Astrocyte (in vitro differentiated cells and primary cell): Measurements from ENCODE around the gene ATP2C2. TPM values are rescaled to one million over a fixed set of nuclear protein-coding genes. Genes with fewer than 3 reads are reported as not detected.

ENCODE experiments used
- DNase-seq: peaks from one replicate; pipeline ENCODE4 v3.0.0-alpha.2; 2010; ENCODE audit warnings: low read depth
- FAIRE-seq: peaks from 2 replicates; lab custom pipeline; 2011; peaks lifted over from hg19 to GRCh38; lab: Jason Lieb, UNC
- H2AFZ ChIP-seq: 2 replicates; pipeline ENCODE4 v1.6.0; 2012; ENCODE audit warnings: low read depth, low read length, inconsistent platforms
- H3K27ac ChIP-seq: 2 replicates; pipeline ENCODE4 v1.5.1; 2011; ENCODE audit warnings: low read depth, low read length, inconsistent platforms
- H3K27me3 ChIP-seq: 2 replicates; pipeline ENCODE4 v1.6.0; 2011; ENCODE audit warnings: low read length, inconsistent platforms; ENCODE audit not compliant: insufficient read depth
- H3K36me3 ChIP-seq: 2 replicates; pipeline ENCODE4 v1.5.1; 2011; ENCODE audit warnings: low read length, inconsistent platforms; ENCODE audit not compliant: insufficient read depth
- H3K4me1 ChIP-seq: 2 replicates; pipeline ENCODE4 v1.5.1; 2011; ENCODE audit warnings: low read length, inconsistent platforms; ENCODE audit not compliant: insufficient read depth
- H3K4me2 ChIP-seq: 2 replicates; pipeline ENCODE4 v1.6.0; 2012; ENCODE audit warnings: low read length, inconsistent platforms
- H3K4me3 ChIP-seq: 2 replicates; pipeline ENCODE4 v1.5.1; 2011; ENCODE audit warnings: low read depth, mild to moderate bottlenecking, low read length, inconsistent platforms; ENCODE audit not compliant: insufficient read depth
- H3K79me2 ChIP-seq: 2 replicates; pipeline ENCODE4 v1.6.0; 2012; ENCODE audit warnings: mild to moderate bottlenecking, low read length, inconsistent platforms; ENCODE audit not compliant: insufficient read depth
- H3K9ac ChIP-seq: 2 replicates; pipeline ENCODE4 v1.6.0; 2012; ENCODE audit warnings: mild to moderate bottlenecking, low read length, inconsistent platforms
- H3K9me3 ChIP-seq: 2 replicates; pipeline ENCODE4 v1.5.1; 2012; ENCODE audit warnings: low read depth, mild to moderate bottlenecking, low read length, inconsistent platforms; ENCODE audit not compliant: insufficient read depth
- H4K20me1 ChIP-seq: 2 replicates; pipeline ENCODE4 v1.6.0; 2012; ENCODE audit warnings: low read length, inconsistent platforms; ENCODE audit not compliant: insufficient read depth
- H3K27ac Mint-ChIP-seq: one replicate; pipeline ENCODE4 v1.8.0; 2021; ENCODE audit warnings: mild to moderate bottlenecking, mixed read lengths; ENCODE audit not compliant: unreplicated experiment
- H3K27me3 Mint-ChIP-seq: one replicate; pipeline ENCODE4 v1.8.0; 2021; ENCODE audit warnings: low read depth, mixed read lengths; ENCODE audit not compliant: unreplicated experiment
- H3K36me3 Mint-ChIP-seq: one replicate; pipeline ENCODE4 v1.8.0; 2021; ENCODE audit warnings: low read depth, mixed read lengths; ENCODE audit not compliant: unreplicated experiment
- H3K4me1 Mint-ChIP-seq: one replicate; pipeline ENCODE4 v1.8.0; 2021; ENCODE audit warnings: low read depth, mixed read lengths; ENCODE audit not compliant: unreplicated experiment
- H3K4me3 Mint-ChIP-seq: one replicate; pipeline ENCODE4 v1.8.0; 2021; ENCODE audit warnings: mild to moderate bottlenecking, moderate library complexity, mixed read lengths; ENCODE audit not compliant: unreplicated experiment
- H3K9me3 Mint-ChIP-seq: one replicate; pipeline ENCODE4 v1.8.0; 2021; ENCODE audit warnings: mild to moderate bottlenecking, mixed read lengths; ENCODE audit not compliant: unreplicated experiment
- CTCF ChIP-seq: IDR thresholded peaks from 2 replicates; pipeline ENCODE4 v1.5.1; 2011; ENCODE audit warnings: low read depth, mild to moderate bottlenecking, inconsistent platforms, low read length, moderate library complexity; ENCODE audit not compliant: insufficient read depth
- EZH2 ChIP-seq: IDR thresholded peaks from 2 replicates; pipeline ENCODE4 v1.6.1; 2012; ENCODE audit warnings: mild to moderate bottlenecking, low read length, inconsistent platforms; ENCODE audit not compliant: insufficient read depth
- total RNA-seq: library from RNA; stranded (reverse); gene quantifications from 2 replicates; pipeline ENCODE4 v1.2.1, GENCODE V29; 2021

ATP2C2 gene
- total RNA-seq, 1 donor from 2014 or later: 0.41 TPM

GRCh38 chr16:84497418-84498222, 129.3 kb downstream of the ATP2C2 start:
- peaks cover 22% of the 10 kb centered on the region for H3K4me1 ChIP-seq
- no peak overlapping the region for H3K27ac ChIP-seq
- Mint-ChIP-seq H3K27ac (no peak overlapping the region), H3K36me3 (peaks cover 47% of the 10 kb centered on the region), H3K4me1 (peaks cover 15% of the 10 kb centered on the region), H3K4me3 (no peak overlapping the region), H3K9me3 (peaks cover 5% of the 10 kb centered on the region), H3K27me3 (no peaks in the 10 kb centered on the region)
- no peak overlapping the region for H3K9ac ChIP-seq
- H3K27me3 ChIP-seq: no peaks in the 10 kb centered on the region
- DNase-seq: no peak
- no peak overlapping the region for H3K4me3 ChIP-seq
- TF ChIP-seq CTCF (no peak), EZH2 (no peak)
- peaks cover 14% of the 10 kb centered on the region for H4K20me1 ChIP-seq
- peaks cover 27% of the 10 kb centered on the region for H3K79me2 ChIP-seq
- no peaks in the 10 kb centered on the region for H3K9me3 ChIP-seq
- no peak overlapping the region for H3K4me2 ChIP-seq
- H2AFZ ChIP-seq: no peak overlapping the region
- FAIRE-seq: no peak
- H3K36me3 ChIP-seq: peaks cover 53% of the 10 kb centered on the region

- Histone ChIP-seq H3K79me2 (peaks cover 33% of the 10 kb centered on the region), H3K27ac (no peak overlapping the region), H3K36me3 (peaks cover 47% of the 10 kb centered on the region), H3K4me1 (peaks cover 28% of the 10 kb centered on the region), H3K9ac (no peak overlapping the region), H3K4me3 (no peak overlapping the region), H2AFZ (no peak overlapping the region), H4K20me1 (peaks cover 14% of the 10 kb centered on the region), H3K27me3 (no peaks in the 10 kb centered on the region), H3K9me3 (no peaks in the 10 kb centered on the region), H3K4me2 (no peak overlapping the region)
- Mint-ChIP-seq H3K4me1 (peaks cover 20% of the 10 kb centered on the region), H3K4me3 (no peak overlapping the region), H3K36me3 (peaks cover 42% of the 10 kb centered on the region), H3K9me3 (peaks cover 4% of the 10 kb centered on the region), H3K27ac (no peak overlapping the region), H3K27me3 (no peaks in the 10 kb centered on the region)
- no peak for TF ChIP-seq EZH2
- FAIRE-seq (no peak), DNase-seq (no peak)
These were observed 129.9 kb downstream of the ATP2C2 start for GRCh38 chr16:84498223-84498610.

GRCh38 chr16:84498859-84499620, 130.7 kb downstream of the ATP2C2 start:
- no peak overlapping the region for H3K4me2 ChIP-seq
- H3K36me3 ChIP-seq: peaks cover 39% of the 10 kb centered on the region
- peaks cover 37% of the 10 kb centered on the region for H3K36me3 Mint-ChIP-seq
- TF ChIP-seq EZH2 (no peak), CTCF (no peak)
- no peak overlapping the region for H3K4me3 ChIP-seq
- no peak overlapping the region for H2AFZ ChIP-seq
- H4K20me1 ChIP-seq: peaks cover 14% of the 10 kb centered on the region
- no peak overlapping the region for H3K27ac ChIP-seq
- no peaks in the 10 kb centered on the region for H3K27me3 ChIP-seq
- DNase-seq (no peak), FAIRE-seq (no peak)
- H3K4me3 Mint-ChIP-seq: no peak overlapping the region
- no peak overlapping the region for H3K9ac ChIP-seq
- H3K9me3 ChIP-seq: no peaks in the 10 kb centered on the region
- peaks cover 36% of the 10 kb centered on the region for H3K4me1 ChIP-seq
- no peaks in the 10 kb centered on the region for H3K27me3 Mint-ChIP-seq
- peaks cover 23% of the 10 kb centered on the region for H3K4me1 Mint-ChIP-seq
- peaks cover 41% of the 10 kb centered on the region for H3K79me2 ChIP-seq
- H3K27ac Mint-ChIP-seq: no peak overlapping the region
- H3K9me3 Mint-ChIP-seq: peaks cover 2% of the 10 kb centered on the region
